ENCODE data around the gene MPIG6B. TPM values are rescaled to one million over a fixed set of nuclear protein-coding genes. Genes with fewer than 3 reads are reported as not detected.

The MPIG6B gene
- total RNA-seq = 0.19 TPM
- long read RNA-seq = 0 reads

- H3K27me3 ChIP-seq (ENCODE audit: low read depth) = no peaks in the 10 kb centered on the region
- no peak within 1 kb of the TSS for H3K4me3 ChIP-seq
- TF ChIP-seq CTCF (IDR thresholded peaks at IDR 0.05; ENCODE audit: borderline replicate concordance) = no peak
- peak within 1 kb of the TSS; percentile 46 for H3K27ac ChIP-seq (replicated peaks)
- H3K36me3 ChIP-seq = peaks cover 27% of the 10 kb centered on the region
- DNase-seq = no peak
- no peaks in the 10 kb centered on the region for H3K9me3 ChIP-seq (replicated peaks)
- peaks cover 9% of the 10 kb centered on the region for H3K4me1 ChIP-seq
- intact Hi-C loops (cut with micrococcal nuclease) = no loop called here
Measured at GRCh38 chr6:31723245-31723979, at the start of gene MPIG6B. Gene MPIG6B, plus strand, starts transcription at chr6:31723373. Its CDS starts 11 bp downstream, at chr6:31723384.

GRCh38 chr6:31676322-31676903 is 46.8 kb upstream of the MPIG6B start:
- Histone ChIP-seq H3K27ac (replicated peaks) (no peak overlapping the region), H3K27me3 (ENCODE audit: low read depth) (no peaks in the 10 kb centered on the region), H3K9me3 (replicated peaks) (no peaks in the 10 kb centered on the region), H3K4me3 (no peak overlapping the region), H3K4me1 (peaks cover 13% of the 10 kb centered on the region), H3K36me3 (peaks cover 26% of the 10 kb centered on the region)
- DNase-seq = no peak
- intact Hi-C loops (cut with micrococcal nuclease) = no loop called here
- no peak for TF ChIP-seq CTCF (IDR thresholded peaks at IDR 0.05; ENCODE audit: borderline replicate concordance)

- no peaks in the 10 kb centered on the region for H3K9me3 ChIP-seq (replicated peaks)
- TF ChIP-seq CTCF (IDR thresholded peaks at IDR 0.05; ENCODE audit: borderline replicate concordance) = no peak
- DNase-seq = no peak
- intact Hi-C loops (cut with micrococcal nuclease) = no loop called here
- H3K27me3 ChIP-seq (ENCODE audit: low read depth) = no peaks in the 10 kb centered on the region
- H3K4me3 ChIP-seq = no peak overlapping the region
- no peak overlapping the region for H3K27ac ChIP-seq (replicated peaks)
- peaks cover 21% of the 10 kb centered on the region for H3K36me3 ChIP-seq
- H3K4me1 ChIP-seq = peaks cover 18% of the 10 kb centered on the region
Measured at GRCh38 chr6:31676904-31677303, 46.3 kb upstream of the MPIG6B start.

GRCh38 chr6:31677955-31678354 is 45.2 kb upstream of the MPIG6B start:
- Histone ChIP-seq H3K36me3 (peaks cover 10% of the 10 kb centered on the region), H3K27me3 (ENCODE audit: low read depth) (no peaks in the 10 kb centered on the region), H3K4me3 (no peak overlapping the region), H3K9me3 (replicated peaks) (no peaks in the 10 kb centered on the region), H3K27ac (replicated peaks) (no peak overlapping the region), H3K4me1 (peaks cover 23% of the 10 kb centered on the region)
- no peak for DNase-seq
- no peak for TF ChIP-seq CTCF (IDR thresholded peaks at IDR 0.05; ENCODE audit: borderline replicate concordance)
- intact Hi-C loops (cut with micrococcal nuclease) = no loop called here

- peak; percentile 77 for DNase-seq
- intact Hi-C loops (cut with micrococcal nuclease) = no loop called here
- peak within 1 kb of the TSS; percentile 72 for H3K27ac ChIP-seq (replicated peaks)
- H3K27me3 ChIP-seq (ENCODE audit: low read depth) = no peaks in the 10 kb centered on the region
- peak within 1 kb of the TSS; percentile 74 for H3K4me3 ChIP-seq
- peak; percentile 81 for TF ChIP-seq CTCF (IDR thresholded peaks at IDR 0.05; ENCODE audit: borderline replicate concordance)
- H3K4me1 ChIP-seq = peaks cover 27% of the 10 kb centered on the region
- H3K9me3 ChIP-seq (replicated peaks) = no peaks in the 10 kb centered on the region
- H3K36me3 ChIP-seq = peaks cover 7% of the 10 kb centered on the region
Measured at GRCh38 chr6:31680226-31681134, 42.7 kb upstream of the MPIG6B start, which contains the start of gene LY6G5C. Gene LY6G5C, minus strand, starts transcription at chr6:31681067. Its CDS starts 694 bp downstream, at chr6:31680373.

Measured in left ventricle myocardium inferior (tissue), 1 donor.